SH-SY5Y (cell line): ENCODE results near the gene HOXC5.

Source experiments
- GATA2 ChIP-seq: IDR thresholded peaks from 2 replicates; pipeline ENCODE4 v1.6.1; 2011; ENCODE audit warnings: mild to moderate bottlenecking, low read depth, low read length
- GATA3 ChIP-seq: IDR thresholded peaks from 2 replicates; pipeline ENCODE4 v1.6.1; 2011; ENCODE audit warnings: low read depth, mild to moderate bottlenecking, low read length, moderate library complexity

DNA sequence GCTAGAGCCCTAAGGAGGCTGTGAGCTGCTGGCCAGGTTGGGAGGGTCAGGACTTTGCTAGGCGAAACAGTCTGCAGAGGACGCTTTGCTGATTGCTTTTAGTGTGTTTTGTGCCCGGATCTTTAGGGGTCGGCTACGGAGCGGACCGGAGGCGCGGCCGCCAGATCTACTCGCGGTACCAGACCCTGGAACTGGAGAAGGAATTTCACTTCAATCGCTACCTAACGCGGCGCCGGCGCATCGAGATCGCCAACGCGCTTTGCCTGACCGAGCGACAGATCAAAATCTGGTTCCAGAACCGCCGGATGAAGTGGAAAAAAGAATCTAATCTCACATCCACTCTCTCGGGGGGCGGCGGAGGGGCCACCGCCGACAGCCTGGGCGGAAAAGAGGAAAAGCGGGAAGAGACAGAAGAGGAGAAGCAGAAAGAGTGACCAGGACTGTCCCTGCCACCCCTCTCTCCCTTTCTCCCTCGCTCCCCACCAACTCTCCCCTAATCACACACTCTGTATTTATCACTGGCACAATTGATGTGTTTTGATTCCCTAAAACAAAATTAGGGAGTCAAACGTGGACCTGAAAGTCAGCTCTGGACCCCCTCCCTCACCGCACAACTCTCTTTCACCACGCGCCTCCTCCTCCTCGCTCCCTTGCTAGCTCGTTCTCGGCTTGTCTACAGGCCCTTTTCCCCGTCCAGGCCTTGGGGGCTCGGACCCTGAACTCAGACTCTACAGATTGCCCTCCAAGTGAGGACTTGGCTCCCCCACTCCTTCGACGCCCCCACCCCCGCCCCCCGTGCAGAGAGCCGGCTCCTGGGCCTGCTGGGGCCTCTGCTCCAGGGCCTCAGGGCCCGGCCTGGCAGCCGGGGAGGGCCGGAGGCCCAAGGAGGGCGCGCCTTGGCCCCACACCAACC, 3.1 kb upstream of the HOXC5 start:
- TF ChIP-seq GATA2 (no peak), GATA3 (no peak)
